Measurements from ENCODE around the gene JMJD8. TPM values are rescaled to one million over a fixed set of nuclear protein-coding genes. Genes with fewer than 3 reads are reported as not detected.

JMJD8 gene
- total and polyA plus RNA-seq, 9 of the 15 experiments (the other 6 are each of a cell fraction or from before 2014, with no cell fraction given) = 1.2 to 50.6 (median 29.3) TPM

DNA sequence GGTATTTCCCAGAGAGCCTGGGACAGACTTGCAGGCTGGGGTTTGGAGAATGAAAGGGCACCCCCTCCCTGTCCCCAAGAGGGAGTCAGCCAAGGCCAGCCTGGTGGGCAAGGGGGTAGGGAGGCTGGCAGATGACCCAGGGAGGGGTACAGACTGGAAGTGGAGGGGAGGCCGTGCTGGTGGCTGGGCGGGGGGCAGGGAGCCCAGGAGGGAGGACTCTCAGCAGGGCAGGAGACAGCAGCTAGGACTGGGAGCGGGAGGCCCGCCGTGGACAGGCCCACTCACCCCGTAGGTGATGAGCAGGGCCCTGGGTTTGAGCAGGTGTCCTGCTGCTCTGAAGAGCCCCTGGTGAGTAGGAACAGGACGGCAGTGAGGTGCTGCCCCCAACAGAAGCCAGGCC, 49.1 kb downstream of the JMJD8 start:
- intact Hi-C loops (cut with micrococcal nuclease) = loop anchor here (5.0 kb wide), 1 partner anchor 42 kb away; the partner anchor contains the start of gene RHBDL1
- Histone ChIP-seq H3K79me2 (ENCODE audit: control insufficient read depth, insufficient read depth, low read length) (peaks cover 18% of the 10 kb centered on the region), H3K4me3 (peak overlapping the region; percentile 87; the same call in 1 of the 2 replicates), H2AFZ (ENCODE audit: low read depth, low read length) (no peak overlapping the region), H3K36me3 (ENCODE audit: control insufficient read depth, insufficient read depth, low read length) (peaks cover 25% of the 10 kb centered on the region; the same call in 1 of the 3 replicates), H3K27me3 (ENCODE audit: control insufficient read depth in 2 of 2, insufficient read depth in 2 of 2, low read length in 2 of 2) (no peaks in the 10 kb centered on the region), H3K9me3 (replicated peaks; ENCODE audit: control insufficient read depth, insufficient read depth, low read depth, low read length) (no peaks in the 10 kb centered on the region), H4K20me1 (replicated peaks; ENCODE audit: control insufficient read depth, insufficient read depth, low read length) (no peaks in the 10 kb centered on the region), H3K27ac (ENCODE audit: extremely low read depth, low read depth, low read length) (peak overlapping the region; percentile 93; the same call in 1 of the 3 replicates), H3K9ac (ENCODE audit: insufficient read depth in 1 of 2, low read depth in 2 of 2, low read length in 2 of 2) (peak overlapping the region; percentile 87 to 99; a peak in 3 of 4 replicates), H3K4me2 (ENCODE audit: insufficient read depth, low read length) (peak overlapping the region; percentile 92), H3K9me1 (ENCODE audit: control insufficient read depth, insufficient read depth, low read length) (no peaks in the 10 kb centered on the region), H3K4me1 (replicated peaks in 1 of 2; ENCODE audit: control insufficient read depth in 2 of 2, insufficient read depth in 2 of 2, low read length in 2 of 2) (peaks cover 25 to 84% of the 10 kb centered on the region in 2 experiments)
- no peak for ATAC-seq
- CTCF ChIA-PET (ENCODE audit: low intra/inter-chr PET ratio) = interaction anchor here (1.8 kb wide), 1 partner anchor 33 kb away, joined by 7 read pairs; the partner anchor contains the start of gene RHOT2
- in situ Hi-C loops (cut with MboI) = no loop called here
- no peak for FAIRE-seq
- POLR2A ChIA-PET = interaction anchor here (0.6 to 2.2 kb wide), 3 partner anchors 13 to 1397 kb away, joined by 3 to 5 read pairs (median 4); no protein-coding TSS in a partner anchor
- DNase-seq (ENCODE audit: extremely low read depth in 1 of 4, low spot score in 3 of 4) = no peak
- no TSS peak for BruUV-seq (replicated peaks)
- TF ChIP-seq TAF1 (IDR thresholded peaks at IDR 0.05; ENCODE audit: control insufficient read depth, extremely low read depth, insufficient read depth, low read length, severe bottlenecking) = no peak
- TF ChIP-seq, protein P1, sequence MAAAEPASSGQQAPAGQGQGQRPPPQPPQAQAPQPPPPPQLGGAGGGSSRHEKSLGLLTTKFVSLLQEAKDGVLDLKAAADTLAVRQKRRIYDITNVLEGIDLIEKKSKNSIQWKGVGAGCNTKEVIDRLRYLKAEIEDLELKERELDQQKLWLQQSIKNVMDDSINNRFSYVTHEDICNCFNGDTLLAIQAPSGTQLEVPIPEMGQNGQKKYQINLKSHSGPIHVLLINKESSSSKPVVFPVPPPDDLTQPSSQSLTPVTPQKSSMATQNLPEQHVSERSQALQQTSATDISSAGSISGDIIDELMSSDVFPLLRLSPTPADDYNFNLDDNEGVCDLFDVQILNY (CRISPR knock-in tag; IDR thresholded peaks at IDR 0.05) = no peak
- 90% methylated on average over 5 of the region's 7 CpGs for WGBS (ENCODE audit: insufficient coverage, low coverage, missing lambda C conversion rate)

DNA sequence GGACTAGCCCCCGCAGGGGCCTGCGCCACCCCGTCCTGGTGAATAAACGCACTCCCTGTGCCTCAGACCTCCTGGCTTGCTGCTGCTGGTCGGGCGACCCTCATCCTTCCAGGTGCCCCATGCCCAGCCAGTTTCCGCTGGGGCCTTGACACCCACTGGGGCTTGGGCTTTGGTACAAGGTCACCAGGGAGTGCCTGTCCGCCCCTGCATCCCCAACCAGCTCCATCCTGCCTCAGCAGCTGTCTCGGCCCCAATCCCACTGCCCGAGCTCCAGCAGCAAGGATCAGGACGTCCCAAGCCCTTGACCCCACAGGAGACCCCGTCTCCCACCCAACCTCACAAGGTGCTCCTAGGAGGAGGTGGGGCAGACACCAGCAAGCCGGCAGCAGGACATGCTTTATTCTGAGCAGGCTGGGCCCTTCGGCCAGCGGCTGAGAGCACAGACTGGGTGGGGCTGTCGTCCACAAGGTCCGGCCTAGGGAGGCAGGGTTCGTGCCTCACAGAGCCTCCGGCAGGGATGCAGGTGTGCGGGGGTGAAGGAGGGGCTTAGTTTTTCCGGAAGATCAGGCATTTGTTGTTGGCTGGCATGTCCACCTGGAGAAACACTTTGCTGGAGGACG, 50.0 kb downstream of the JMJD8 start:
- intact Hi-C loops (cut with micrococcal nuclease) (no loop called here), in situ Hi-C loops (cut with MboI) (no loop called here)
- H4K20me1 ChIP-seq (replicated peaks; ENCODE audit: control insufficient read depth, insufficient read depth, low read length) = no peaks in the 10 kb centered on the region
- ChIA-PET CTCF (ENCODE audit: low intra/inter-chr PET ratio) (no interaction called here), POLR2A (interaction anchor here (0.6 kb wide), 1 partner anchor 1398 kb away, joined by 4 read pairs; no protein-coding TSS in a partner anchor)
- ATAC-seq (no peak), FAIRE-seq (no peak), DNase-seq (ENCODE audit: extremely low read depth in 1 of 4, low spot score in 3 of 4) (no peak)
- H3K79me2 ChIP-seq (ENCODE audit: control insufficient read depth, insufficient read depth, low read length) = peaks cover 18% of the 10 kb centered on the region
- peaks cover 25% of the 10 kb centered on the region; the same call in 1 of the 3 replicates for H3K36me3 ChIP-seq (ENCODE audit: control insufficient read depth, insufficient read depth, low read length)
- no peaks in the 10 kb centered on the region for H3K9me1 ChIP-seq (ENCODE audit: control insufficient read depth, insufficient read depth, low read length)
- WGBS (ENCODE audit: insufficient coverage, low coverage, missing lambda C conversion rate) = 87% methylated on average over 17 of the region's 22 CpGs
- no peak overlapping the region for H3K27ac ChIP-seq (ENCODE audit: extremely low read depth, low read depth, low read length)
- H3K4me2 ChIP-seq (ENCODE audit: insufficient read depth, low read length) = no peak overlapping the region
- no TSS peak for BruUV-seq (replicated peaks)
- no peak overlapping the region for H3K4me3 ChIP-seq
- H2AFZ ChIP-seq (ENCODE audit: low read depth, low read length) = no peak overlapping the region
- TF ChIP-seq TFAM (CRISPR knock-in tag; conservative IDR thresholded peaks at IDR 0.05) (no peak), RBFOX2 (IDR thresholded peaks at IDR 0.05; ENCODE audit: low read depth, low read length) (peak; percentile 8; the same call in 1 of the 2 replicates), FIP1L1 (IDR thresholded peaks at IDR 0.05; ENCODE audit: low read depth, low read length, poor library complexity, severe bottlenecking) (peak; percentile 4), ZNF12 (CRISPR knock-in tag; IDR thresholded peaks at IDR 0.05) (no peak), CBX8 (IDR thresholded peaks at IDR 0.05; ENCODE audit: borderline replicate concordance, extremely low read depth, low read depth, low read length, poor library complexity, severe bottlenecking) (no peak), ZNF445 (CRISPR knock-in tag; IDR thresholded peaks at IDR 0.05; ENCODE audit: low read depth) (no peak), FOXM1 (IDR thresholded peaks at IDR 0.05; ENCODE audit: low read depth) (no peak), FOXM1 (CRISPR knock-in tag; IDR thresholded peaks at IDR 0.05; ENCODE audit: low read depth) (no peak), ZNF239 (CRISPR knock-in tag; IDR thresholded peaks at IDR 0.05) (no peak), ZNF263 (CRISPR knock-in tag; IDR thresholded peaks at IDR 0.05; ENCODE audit: borderline replicate concordance) (0 out of 2 replicates have a peak, but pooled peaks have one; percentile 9)
- peaks cover 30 to 93% of the 10 kb centered on the region in 2 experiments for H3K4me1 ChIP-seq (replicated peaks in 1 of 2; ENCODE audit: control insufficient read depth in 2 of 2, insufficient read depth in 2 of 2, low read length in 2 of 2)
- H3K9ac ChIP-seq (ENCODE audit: insufficient read depth in 1 of 2, low read depth in 2 of 2, low read length in 2 of 2) = peak overlapping the region in 1 of 2 experiments; percentile 99; a peak in 2 of 4 replicates
- H3K27me3 ChIP-seq (ENCODE audit: control insufficient read depth in 2 of 2, insufficient read depth in 2 of 2, low read length in 2 of 2) = no peaks in the 10 kb centered on the region
- no peaks in the 10 kb centered on the region for H3K9me3 ChIP-seq (replicated peaks; ENCODE audit: control insufficient read depth, insufficient read depth, low read depth, low read length)

Data from K562 (cell line).